SK-N-SH (cell line): ENCODE measurements around the gene SLC39A3.

Experiments
- EP300 ChIP-seq, 2 experiments: IDR thresholded peaks; 2 replicates each; pipeline versions ENCODE4 v1.4.0 to v1.6.1; 2012; ENCODE audit warnings: borderline replicate concordance in 1 of 2, low read depth in 1 of 2, low read length in 1 of 2
- EZH2phosphoT487 ChIP-seq: fragments of 200-600 bp; sonication (generic); IDR thresholded peaks from 2 replicates; pipeline ENCODE4 v1.6.1; 2017; ENCODE audit warnings: low read depth, mixed run types, mild to moderate bottlenecking, antibody characterized with exemption, moderate library complexity, borderline replicate concordance
- MEF2A ChIP-seq: IDR thresholded peaks from 2 replicates; pipeline ENCODE4 v1.4.0; 2012; ENCODE audit warnings: low read depth, borderline replicate concordance
- POLR2AphosphoS5 ChIP-seq: IDR thresholded peaks from 2 replicates; pipeline ENCODE4 v1.6.1; 2012; ENCODE audit warnings: low read depth, low read length
- RAD21 ChIP-seq: IDR thresholded peaks from 2 replicates; pipeline ENCODE4 v1.6.1; 2012; ENCODE audit warnings: mild to moderate bottlenecking, low read length
- SMC3 ChIP-seq: IDR thresholded peaks from 2 replicates; pipeline ENCODE4 v1.6.1; 2012; ENCODE audit warnings: low read depth, low read length, improper control_type of control experiment
- ZBTB33 ChIP-seq: IDR thresholded peaks from 2 replicates; pipeline ENCODE4 v1.4.0; 2012; ENCODE audit warnings: low read depth, borderline replicate concordance
- TF ChIP-seq, protein P1 (sequence below): fragments of 200-600 bp; sonication (generic); IDR thresholded peaks from 2 replicates; pipeline ENCODE4 v1.6.1; 2017; ENCODE audit warnings: antibody characterized with exemption, mild to moderate bottlenecking, moderate library complexity

GRCh38 chr19:2721570-2722540 lies 18.0 kb downstream of the SLC39A3 start:
- TF ChIP-seq POLR2AphosphoS5 (no peak), EZH2phosphoT487 (no peak), EP300 (IDR thresholded peaks at IDR 0.05; ENCODE audit: borderline replicate concordance in 1 of 2, low read depth in 1 of 2, low read length in 1 of 2) (no peak), RAD21 (no peak), ZBTB33 (no peak), SMC3 (no peak), MEF2A (no peak)
- TF ChIP-seq, protein P1, sequence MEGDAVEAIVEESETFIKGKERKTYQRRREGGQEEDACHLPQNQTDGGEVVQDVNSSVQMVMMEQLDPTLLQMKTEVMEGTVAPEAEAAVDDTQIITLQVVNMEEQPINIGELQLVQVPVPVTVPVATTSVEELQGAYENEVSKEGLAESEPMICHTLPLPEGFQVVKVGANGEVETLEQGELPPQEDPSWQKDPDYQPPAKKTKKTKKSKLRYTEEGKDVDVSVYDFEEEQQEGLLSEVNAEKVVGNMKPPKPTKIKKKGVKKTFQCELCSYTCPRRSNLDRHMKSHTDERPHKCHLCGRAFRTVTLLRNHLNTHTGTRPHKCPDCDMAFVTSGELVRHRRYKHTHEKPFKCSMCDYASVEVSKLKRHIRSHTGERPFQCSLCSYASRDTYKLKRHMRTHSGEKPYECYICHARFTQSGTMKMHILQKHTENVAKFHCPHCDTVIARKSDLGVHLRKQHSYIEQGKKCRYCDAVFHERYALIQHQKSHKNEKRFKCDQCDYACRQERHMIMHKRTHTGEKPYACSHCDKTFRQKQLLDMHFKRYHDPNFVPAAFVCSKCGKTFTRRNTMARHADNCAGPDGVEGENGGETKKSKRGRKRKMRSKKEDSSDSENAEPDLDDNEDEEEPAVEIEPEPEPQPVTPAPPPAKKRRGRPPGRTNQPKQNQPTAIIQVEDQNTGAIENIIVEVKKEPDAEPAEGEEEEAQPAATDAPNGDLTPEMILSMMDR: no peak
